Endothelial cell of umbilical vein (primary cell): Measurements from ENCODE around the gene MGAT5. TPM values are rescaled to one million over a fixed set of nuclear protein-coding genes. Genes with fewer than 3 reads are reported as not detected.

Source experiments
- BruUV-seq: library from RNA; stranded (reverse); fragments of 400-500 nt; replicated peaks from 2 replicates; lab custom pipeline; 2021; lab: Mats Ljungman, UMichigan
- CTCF ChIA-PET: fragments of 300-600, 350-600 bp; sonication (Branson Sonifier 250); formaldehyde crosslinking; loops from one replicate; lab custom pipeline; 2021; ENCODE audit warnings: antibody characterized with exemption, inconsistent platforms; lab: Charles Lee
- POLR2A ChIA-PET: fragments of 300-600, 350-600 bp; sonication (Branson Sonifier 250); formaldehyde crosslinking; loops from one replicate; lab custom pipeline; 2021; ENCODE audit warnings: antibody characterized with exemption, inconsistent platforms; lab: Charles Lee
- DNase-seq: peaks from one replicate; pipeline ENCODE4 v3.0.0-alpha.2; 2011; ENCODE audit warnings: low read depth, low spot score
- FAIRE-seq: peaks from 2 replicates; lab custom pipeline; 2011; peaks lifted over from hg19 to GRCh38; lab: Jason Lieb, UNC
- H2AFZ ChIP-seq: 2 replicates; pipeline ENCODE4 v1.6.0; 2012; ENCODE audit warnings: low read depth, low read length, control low read depth, inconsistent platforms
- H3K27ac ChIP-seq: 2 replicates; pipeline ENCODE4 v1.5.1; 2011; ENCODE audit warnings: low read depth, mild to moderate bottlenecking, control low read depth, low read length, moderate library complexity; ENCODE audit not compliant: insufficient read depth
- H3K27me3 ChIP-seq, 2 experiments: 2 replicates each; pipeline versions ENCODE4 v1.6.0 to v1.6.1; 2011; ENCODE audit warnings: low read length in 2 of 2, mixed read lengths in 1 of 2; ENCODE audit not compliant: control insufficient read depth in 2 of 2, insufficient read depth in 2 of 2
- H3K36me3 ChIP-seq, 2 experiments: 2 replicates in 1 of 2; 3 replicates in 1 of 2; pipeline ENCODE4 v1.5.1; 2011; ENCODE audit warnings: low read length in 2 of 2, mild to moderate bottlenecking in 1 of 2, moderate library complexity in 1 of 2; ENCODE audit not compliant: control insufficient read depth in 2 of 2, insufficient read depth in 2 of 2; ENCODE audit errors: extremely low read depth in 1 of 2
- H3K4me1 ChIP-seq: 3 replicates; pipeline ENCODE4 v1.5.1; 2011; ENCODE audit warnings: mild to moderate bottlenecking, low read length; ENCODE audit not compliant: control insufficient read depth, insufficient read depth; ENCODE audit errors: extremely low read depth
- H3K4me2 ChIP-seq: 2 replicates; pipeline ENCODE4 v1.6.1; 2011; ENCODE audit warnings: low read length, control low read depth, mixed read lengths; ENCODE audit not compliant: insufficient read depth
- H3K4me3 ChIP-seq, 3 experiments: fragments of 200-600 bp in 1 of 3; sonication (generic), shearing (Covaris generic) in 1 of 3; replicated peaks in 1 of 3; 2 replicates each; pipeline ENCODE4 v1.5.1; 2011 to 2016; ENCODE audit warnings: control low read depth in 3 of 3, low read length in 3 of 3, mild to moderate bottlenecking in 2 of 3, inconsistent platforms in 1 of 3, low read depth in 1 of 3, moderate library complexity in 1 of 3; ENCODE audit not compliant: insufficient read depth in 1 of 3
- H3K79me2 ChIP-seq: 2 replicates; pipeline ENCODE4 v1.6.0; 2012; ENCODE audit warnings: low read length, inconsistent platforms; ENCODE audit not compliant: control insufficient read depth, insufficient read depth
- H3K9ac ChIP-seq: replicated peaks from 2 replicates; pipeline ENCODE3; 2011; ENCODE audit warnings: low read length, control low read depth; ENCODE audit not compliant: insufficient read depth; ENCODE audit errors: extremely low read depth
- H3K9me1 ChIP-seq: replicated peaks from 3 replicates; pipeline ENCODE4 v1.6.0; 2011; ENCODE audit warnings: mild to moderate bottlenecking, low read length; ENCODE audit not compliant: control insufficient read depth, insufficient read depth; ENCODE audit errors: extremely low read depth
- H3K9me3 ChIP-seq: replicated peaks from 2 replicates; pipeline ENCODE4 v1.5.1; 2012; ENCODE audit warnings: low read length, inconsistent platforms; ENCODE audit not compliant: control insufficient read depth, insufficient read depth
- H4K20me1 ChIP-seq: replicated peaks from 2 replicates; pipeline ENCODE3; 2011; ENCODE audit warnings: mild to moderate bottlenecking, low read length; ENCODE audit not compliant: control insufficient read depth, insufficient read depth; ENCODE audit errors: extremely low read depth
- EZH2 ChIP-seq: IDR thresholded peaks from 2 replicates; pipeline ENCODE4 v1.6.1; 2012; ENCODE audit warnings: borderline replicate concordance, low read depth, mild to moderate bottlenecking, moderate library complexity, low read length, inconsistent platforms; ENCODE audit not compliant: severe bottlenecking
- FOS ChIP-seq: IDR thresholded peaks from 2 replicates; pipeline ENCODE4 v1.6.1; 2011; ENCODE audit warnings: mild to moderate bottlenecking, low read length, moderate library complexity, borderline replicate concordance; ENCODE audit not compliant: insufficient read depth
- GATA2 ChIP-seq: IDR thresholded peaks from 2 replicates; pipeline ENCODE4 v1.7.0; 2011; ENCODE audit warnings: low read depth, mild to moderate bottlenecking, moderate library complexity, mixed read lengths, low read length; ENCODE audit not compliant: insufficient read length, insufficient read depth
- JUN ChIP-seq: IDR thresholded peaks from 2 replicates; pipeline ENCODE4 v1.6.1; 2011; ENCODE audit warnings: borderline replicate concordance, low read depth; ENCODE audit not compliant: insufficient read length, insufficient read depth
- MYC ChIP-seq: IDR thresholded peaks from one replicate; pipeline ENCODE4 v1.6.1; 2011; ENCODE audit warnings: mild to moderate bottlenecking, low read depth, low read length
- POLR2A ChIP-seq: IDR thresholded peaks from 2 replicates; pipeline ENCODE4 v1.6.1; 2012; ENCODE audit warnings: low read depth, mild to moderate bottlenecking, control low read depth, low read length
- POLR2AphosphoS5 ChIP-seq: IDR thresholded peaks from 2 replicates; pipeline ENCODE4 v1.6.1; 2012; ENCODE audit warnings: low read depth, mild to moderate bottlenecking, control low read depth, low read length, moderate library complexity; ENCODE audit not compliant: insufficient read depth
- dilution Hi-C: fragments of 300-500 bp; cut with MboI; formaldehyde crosslinking; loops from one replicate; pipeline ENCODE4 v1.15.0; 2019; ENCODE audit warnings: low sequenced_read_pairs; ENCODE audit not compliant: extremely low pct_ligation_motif_present
- intact Hi-C: fragments of 100-400 bp; cut with micrococcal nuclease; formaldehyde crosslinking; loops from one replicate; pipeline ENCODE4 v1.10.0; 2022
- polyA plus RNA-seq, 4 experiments: library from polyadenylated mRNA; depleted of rRNA in 3 of 4; stranded (reverse) in 3 of 4; unstranded in 1 of 4; fragments of >200 nt; gene quantifications; 2 replicates each; pipeline versions ENCODE4 v1.2.1 to v1.2.3, GENCODE V29; 2011 to 2012; ENCODE audit warnings: missing spikeins in 1 of 4
- total RNA-seq: library from RNA; stranded (reverse); gene quantifications from 2 replicates; pipeline ENCODE4 v1.2.3, GENCODE V29; 2021
- TF ChIP-seq, protein P1 (sequence below), 2 donors: IDR thresholded peaks; 1 replicate in 1 of 2; 2 replicates in 1 of 2; pipeline ENCODE4 v1.5.1; 2011; ENCODE audit warnings: low read length in 2 of 2, mild to moderate bottlenecking in 2 of 2, moderate library complexity in 2 of 2, control low read depth in 1 of 2, inconsistent platforms in 1 of 2, low read depth in 1 of 2; ENCODE audit not compliant: insufficient read depth in 1 of 2; ENCODE audit errors: extremely low read depth in 1 of 2
- TF ChIP-seq, protein P2 (sequence below): IDR thresholded peaks from 2 replicates; pipeline ENCODE4 v1.6.1; 2011; ENCODE audit not compliant: insufficient read depth, insufficient read length

The MGAT5 gene
- total and polyA plus RNA-seq, 2 donors (not counting 3 experiments of a cell fraction or from before 2014, with no cell fraction given) = 17.7 to 84.1 TPM

DNA sequence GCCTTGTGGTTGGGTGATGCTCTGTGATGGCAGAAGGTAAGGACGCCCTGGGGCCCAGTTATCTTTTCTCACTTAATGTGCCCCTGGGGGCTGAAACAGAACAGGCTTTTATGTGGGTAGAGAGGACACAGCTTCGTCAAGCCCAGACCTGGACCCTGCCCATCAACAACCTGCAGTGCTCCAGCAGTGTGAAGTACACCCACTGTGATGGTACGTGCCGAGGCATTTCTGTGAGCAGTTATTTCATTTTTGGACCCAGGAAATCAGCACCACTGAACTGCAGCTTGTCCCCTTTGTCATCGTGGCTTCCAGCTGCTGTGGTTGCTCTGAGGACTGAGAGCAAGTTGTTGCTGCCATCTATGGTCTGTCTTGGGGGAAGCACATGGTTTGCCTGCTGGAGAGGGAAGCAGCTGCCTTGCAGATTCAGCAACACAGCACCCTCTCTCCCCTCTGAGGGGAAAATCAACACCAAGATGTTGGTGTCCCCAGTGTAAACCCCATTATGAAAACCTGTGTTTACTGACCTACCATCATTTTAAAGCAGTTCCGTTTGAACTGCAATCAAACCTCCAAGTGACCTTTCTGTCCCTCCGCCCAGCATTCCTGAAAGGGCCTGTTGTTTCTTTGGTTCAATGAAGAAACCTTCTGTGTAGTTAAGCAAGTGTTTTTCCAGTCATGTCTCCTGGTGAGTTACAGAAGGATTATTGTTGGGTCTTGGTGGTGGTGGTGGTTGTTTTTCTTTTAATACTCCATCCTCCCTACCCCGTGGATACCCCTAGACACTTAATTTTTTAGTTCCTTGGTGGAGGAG lies 158.2 kb downstream of the MGAT5 start:
- dilution Hi-C loops = no loop called here
- H3K9me1 ChIP-seq = no peaks in the 10 kb centered on the region
- no peak overlapping the region for H3K4me3 ChIP-seq
- POLR2A ChIA-PET = interaction anchor here (1.0 to 1.1 kb wide), 2 partner anchors 14 to 294 kb away, joined by 4 to 5 read pairs; no protein-coding TSS in a partner anchor
- no peak overlapping the region for H3K4me2 ChIP-seq
- FAIRE-seq (peak; percentile 84), DNase-seq (peak; percentile 73)
- no TSS peak for BruUV-seq
- H3K27ac ChIP-seq = peak overlapping the region; percentile 56
- TF ChIP-seq FOS = no peak
- TF ChIP-seq POLR2AphosphoS5 = no peak
- no peak for TF ChIP-seq POLR2A
- TF ChIP-seq, protein P1, sequence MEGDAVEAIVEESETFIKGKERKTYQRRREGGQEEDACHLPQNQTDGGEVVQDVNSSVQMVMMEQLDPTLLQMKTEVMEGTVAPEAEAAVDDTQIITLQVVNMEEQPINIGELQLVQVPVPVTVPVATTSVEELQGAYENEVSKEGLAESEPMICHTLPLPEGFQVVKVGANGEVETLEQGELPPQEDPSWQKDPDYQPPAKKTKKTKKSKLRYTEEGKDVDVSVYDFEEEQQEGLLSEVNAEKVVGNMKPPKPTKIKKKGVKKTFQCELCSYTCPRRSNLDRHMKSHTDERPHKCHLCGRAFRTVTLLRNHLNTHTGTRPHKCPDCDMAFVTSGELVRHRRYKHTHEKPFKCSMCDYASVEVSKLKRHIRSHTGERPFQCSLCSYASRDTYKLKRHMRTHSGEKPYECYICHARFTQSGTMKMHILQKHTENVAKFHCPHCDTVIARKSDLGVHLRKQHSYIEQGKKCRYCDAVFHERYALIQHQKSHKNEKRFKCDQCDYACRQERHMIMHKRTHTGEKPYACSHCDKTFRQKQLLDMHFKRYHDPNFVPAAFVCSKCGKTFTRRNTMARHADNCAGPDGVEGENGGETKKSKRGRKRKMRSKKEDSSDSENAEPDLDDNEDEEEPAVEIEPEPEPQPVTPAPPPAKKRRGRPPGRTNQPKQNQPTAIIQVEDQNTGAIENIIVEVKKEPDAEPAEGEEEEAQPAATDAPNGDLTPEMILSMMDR (IDR thresholded peaks at IDR 0.05; ENCODE audit: extremely low read depth in 1 of 2, insufficient read depth in 1 of 2, low read depth in 1 of 2, low read length in 2 of 2) = peak; percentile 61 to 77
- TF ChIP-seq EZH2 = no peak
- peak; percentile 83 for TF ChIP-seq MYC
- TF ChIP-seq GATA2 = no peak
- TF ChIP-seq, protein P2, sequence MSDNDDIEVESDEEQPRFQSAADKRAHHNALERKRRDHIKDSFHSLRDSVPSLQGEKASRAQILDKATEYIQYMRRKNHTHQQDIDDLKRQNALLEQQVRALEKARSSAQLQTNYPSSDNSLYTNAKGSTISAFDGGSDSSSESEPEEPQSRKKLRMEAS = peak; percentile 90
- TF ChIP-seq JUN = no peak
- CTCF ChIA-PET = interaction anchor here (0.6 to 6.7 kb wide), 48 partner anchors 8 to 527 kb away, joined by 3 to 204 read pairs (median 6); partner anchors contain the start of gene MGAT5
- H3K4me1 ChIP-seq = peaks cover 45% of the 10 kb centered on the region
- no peak overlapping the region for H2AFZ ChIP-seq
- no peaks in the 10 kb centered on the region for H4K20me1 ChIP-seq
- intact Hi-C loops = loop anchor here (1.0 to 5.0 kb wide), 9 partner anchors 34 to 526 kb away; no protein-coding TSS in a partner anchor
- peaks cover 0 to 2% of the 10 kb centered on the region in 2 experiments for H3K36me3 ChIP-seq
- H3K9me3 ChIP-seq = no peaks in the 10 kb centered on the region
- no peaks in the 10 kb centered on the region for H3K27me3 ChIP-seq
- no peaks in the 10 kb centered on the region for H3K79me2 ChIP-seq
- H3K9ac ChIP-seq = no peak overlapping the region
